PC-3 (cell line): ENCODE data around the gene CEBPA. TPM values are rescaled to one million over a fixed set of nuclear protein-coding genes. Genes with fewer than 3 reads are reported as not detected.

Experiments
- ATAC-seq: fragments of 200-7000 bp; cut with Tn5 transposase; 2 replicates; pipeline ENCODE4 v1.9.1; 2020; ENCODE audit warnings: mild to moderate bottlenecking, moderate library complexity
- BruUV-seq: library from RNA; stranded (reverse); fragments of 400-500 nt; replicated peaks from 2 replicates; lab custom pipeline; 2021; lab: Mats Ljungman, UMichigan
- CTCF ChIA-PET: fragments of 300-600 bp; sonication (Branson Sonifier 250); formaldehyde crosslinking; loops from one replicate; lab custom pipeline; 2022; ENCODE audit warnings: antibody characterized with exemption; lab: Charles Lee
- POLR2A ChIA-PET: fragments of 300-600 bp; sonication (Branson Sonifier 250); formaldehyde crosslinking; loops from one replicate; lab custom pipeline; 2022; ENCODE audit warnings: antibody characterized with exemption; ENCODE audit not compliant: unreplicated experiment; lab: Charles Lee
- DNase-seq: peaks from one replicate; pipeline ENCODE4 v3.0.0-alpha.2; 2015
- H2AFZ ChIP-seq: fragments of 300-600 bp; sonication (generic); 2 replicates; pipeline ENCODE4 v1.6.0; 2016; ENCODE audit warnings: antibody characterized with exemption, low read length
- H3F3A ChIP-seq: fragments of 300-600 bp; sonication (generic); one replicate; pipeline ENCODE4 v1.6.0; 2017; ENCODE audit warnings: antibody characterized with exemption, low read length, control low read depth, mild to moderate bottlenecking; ENCODE audit not compliant: unreplicated experiment
- H3K27ac ChIP-seq: fragments of 300-600 bp; sonication (generic); 2 replicates; pipeline ENCODE4 v1.5.1; 2016; ENCODE audit warnings: mild to moderate bottlenecking, low read length
- H3K27me3 ChIP-seq: fragments of 300-600 bp; sonication (generic); 2 replicates; pipeline ENCODE4 v1.6.1; 2016; ENCODE audit warnings: low read length, mixed read lengths
- H3K36me3 ChIP-seq: fragments of 300-600 bp; sonication (generic); 2 replicates; pipeline ENCODE4 v1.6.1; 2016; ENCODE audit warnings: low read depth, mixed run types, low read length, mixed read lengths
- H3K4me1 ChIP-seq: fragments of 300-600 bp; sonication (generic); 2 replicates; pipeline ENCODE4 v1.5.1; 2016; ENCODE audit warnings: low read length; ENCODE audit not compliant: insufficient read depth
- H3K4me2 ChIP-seq: fragments of 300-600 bp; sonication (generic); 2 replicates; pipeline ENCODE4 v1.6.0; 2016; ENCODE audit warnings: low read length
- H3K4me3 ChIP-seq: fragments of 300-600 bp; sonication (generic); 2 replicates; pipeline ENCODE4 v1.5.1; 2016; ENCODE audit warnings: mild to moderate bottlenecking, low read length, mixed read lengths
- H3K79me2 ChIP-seq: fragments of 300-600 bp; sonication (generic); 2 replicates; pipeline ENCODE4 v1.6.1; 2017; ENCODE audit warnings: low read length, mixed read lengths
- H3K9ac ChIP-seq: fragments of 300-600 bp; sonication (generic); 2 replicates; pipeline ENCODE4 v1.6.0; 2016; ENCODE audit warnings: mild to moderate bottlenecking, low read length
- H3K9me2 ChIP-seq: fragments of 300-600 bp; sonication (generic); replicated peaks from 2 replicates; pipeline ENCODE4 v1.6.1; 2016; ENCODE audit warnings: mixed run types, low read length, mixed read lengths
- H3K9me3 ChIP-seq: fragments of 300-600 bp; sonication (generic); 2 replicates; pipeline ENCODE4 v1.6.1; 2016; ENCODE audit warnings: low read length, mixed read lengths
- H4K20me1 ChIP-seq: fragments of 300-600 bp; sonication (generic); 2 replicates; pipeline ENCODE4 v1.6.1; 2016; ENCODE audit warnings: low read length, mixed read lengths
- CTCF ChIP-seq: fragments of 300-600 bp; sonication (generic); conservative IDR thresholded peaks from 2 replicates; pipeline ENCODE4 v1.5.1; 2017; ENCODE audit warnings: antibody characterized with exemption, low read depth, mild to moderate bottlenecking, low read length
- EZH2 ChIP-seq: fragments of 300-600 bp; sonication (generic); IDR thresholded peaks from one replicate; pipeline ENCODE4 v1.6.1; 2017; ENCODE audit warnings: antibody characterized with exemption, mild to moderate bottlenecking, low read length; ENCODE audit not compliant: unreplicated experiment
- EZH2phosphoT487 ChIP-seq: fragments of 300-600 bp; sonication (generic); IDR thresholded peaks from 2 replicates; pipeline ENCODE4 v1.6.1; 2018; ENCODE audit warnings: mild to moderate bottlenecking, antibody characterized with exemption, low read length, borderline replicate concordance
- intact Hi-C: fragments of 100-400 bp; cut with micrococcal nuclease; formaldehyde crosslinking; loops from 2 replicates; pipeline ENCODE4 v1.9.0; 2023
- total RNA-seq: library from RNA; depleted of rRNA; stranded (reverse); fragments of >200 nt; gene quantifications from 2 replicates; pipeline ENCODE4 v1.2.3, GENCODE V29; 2014

Gene CEBPA
- total RNA-seq, 1 experiment from 2014 or later = 2.9 TPM

GRCh38 chr19:33256261-33256660 lies 46.1 kb downstream of the CEBPA start:
- no peak for DNase-seq
- Histone ChIP-seq H3K4me2 (no peak overlapping the region), H3K9me3 (no peaks in the 10 kb centered on the region), H2AFZ (no peak overlapping the region), H3K27ac (no peak overlapping the region), H3F3A (no peaks in the 10 kb centered on the region), H3K4me1 (no peaks in the 10 kb centered on the region), H3K9ac (no peak overlapping the region), H3K36me3 (no peaks in the 10 kb centered on the region), H3K27me3 (no peaks in the 10 kb centered on the region), H3K9me2 (no peaks in the 10 kb centered on the region), H3K4me3 (no peak overlapping the region), H3K79me2 (no peaks in the 10 kb centered on the region), H4K20me1 (no peaks in the 10 kb centered on the region)
- BruUV-seq = no TSS peak
- no peak for TF ChIP-seq EZH2
- TF ChIP-seq CTCF = no peak
- no peak for TF ChIP-seq EZH2phosphoT487
- intact Hi-C loops = no loop called here
- ChIA-PET POLR2A (no interaction called here), CTCF (interaction anchor here (0.7 kb wide), 1 partner anchor 522 kb away, joined by 4 read pairs; no protein-coding TSS in a partner anchor)
- no peak for ATAC-seq

- Histone ChIP-seq H3K27me3 (no peaks in the 10 kb centered on the region), H3K9me2 (no peaks in the 10 kb centered on the region), H3K9me3 (no peaks in the 10 kb centered on the region), H4K20me1 (no peaks in the 10 kb centered on the region), H3K79me2 (no peaks in the 10 kb centered on the region), H3K36me3 (no peaks in the 10 kb centered on the region), H3K4me2 (no peak overlapping the region), H3K9ac (no peak overlapping the region), H3K27ac (no peak overlapping the region), H3K4me1 (no peaks in the 10 kb centered on the region), H2AFZ (no peak overlapping the region), H3K4me3 (no peak overlapping the region), H3F3A (no peaks in the 10 kb centered on the region)
- ChIA-PET CTCF (no interaction called here), POLR2A (no interaction called here)
- intact Hi-C loops = no loop called here
- TF ChIP-seq EZH2 (no peak), CTCF (no peak), EZH2phosphoT487 (no peak)
- ATAC-seq (no peak), DNase-seq (no peak)
- no TSS peak for BruUV-seq
Measured at GRCh38 chr19:33255781-33256180, 46.6 kb downstream of the CEBPA start.

GRCh38 chr19:33254245-33254824 lies 48.0 kb downstream of the CEBPA start:
- no peaks in the 10 kb centered on the region for H3K36me3 ChIP-seq
- H3K4me1 ChIP-seq = no peaks in the 10 kb centered on the region
- H4K20me1 ChIP-seq = no peaks in the 10 kb centered on the region
- ChIA-PET POLR2A (no interaction called here), CTCF (interaction anchor here (0.6 kb wide), 1 partner anchor 142 kb away, joined by 4 read pairs; no protein-coding TSS in a partner anchor)
- DNase-seq (no peak), ATAC-seq (no peak)
- intact Hi-C loops = no loop called here
- BruUV-seq = no TSS peak
- no peak overlapping the region for H3K9ac ChIP-seq
- no peak overlapping the region for H3K4me2 ChIP-seq
- H3K9me2 ChIP-seq = no peaks in the 10 kb centered on the region
- H3K27ac ChIP-seq = no peak overlapping the region
- no peak overlapping the region for H3K4me3 ChIP-seq
- H3K9me3 ChIP-seq = no peaks in the 10 kb centered on the region
- TF ChIP-seq EZH2phosphoT487 = no peak
- no peak for TF ChIP-seq EZH2
- no peak for TF ChIP-seq CTCF
- no peak overlapping the region for H2AFZ ChIP-seq
- H3K79me2 ChIP-seq = no peaks in the 10 kb centered on the region
- no peaks in the 10 kb centered on the region for H3K27me3 ChIP-seq
- H3F3A ChIP-seq = no peaks in the 10 kb centered on the region
